Right ventricle myocardium inferior (tissue), 1 donor: Measurements from ENCODE around the gene C2orf76. TPM values are rescaled to one million over a fixed set of nuclear protein-coding genes. Genes with fewer than 3 reads are reported as not detected.
A peak's percentile ranks its signal among the peaks of the same experiment; 100 is the strongest.

Experiments
- ATAC-seq: fragments of 200-7000 bp; cut with Tn5 transposase; one replicate; pipeline ENCODE4 v1.9.1; 2020; ENCODE audit warnings: mild to moderate bottlenecking, moderate library complexity
- DNase-seq: peaks from one replicate; pipeline ENCODE4 v3.0.0; 2021; ENCODE audit errors: missing footprints
- intact Hi-C: fragments of 100-400 bp; cut with DNase I; formaldehyde crosslinking; loops from one replicate; pipeline ENCODE4 v1.11.0; 2022
- total RNA-seq: library from RNA; stranded (reverse); fragmentation: NEBNext Ultra II Directional; extraction: Animal tissue kit (Norgen Biotek cat#: 25700); gene quantifications from one replicate; pipeline ENCODE4 v1.2.1, GENCODE V29; 2021
- donor health status: DM: no; HTN: yes; CAD: no; lungs with severe emphysema.

C2orf76 gene
- total RNA-seq, 1 donor from 2014 or later: 6.8 TPM

DNA sequence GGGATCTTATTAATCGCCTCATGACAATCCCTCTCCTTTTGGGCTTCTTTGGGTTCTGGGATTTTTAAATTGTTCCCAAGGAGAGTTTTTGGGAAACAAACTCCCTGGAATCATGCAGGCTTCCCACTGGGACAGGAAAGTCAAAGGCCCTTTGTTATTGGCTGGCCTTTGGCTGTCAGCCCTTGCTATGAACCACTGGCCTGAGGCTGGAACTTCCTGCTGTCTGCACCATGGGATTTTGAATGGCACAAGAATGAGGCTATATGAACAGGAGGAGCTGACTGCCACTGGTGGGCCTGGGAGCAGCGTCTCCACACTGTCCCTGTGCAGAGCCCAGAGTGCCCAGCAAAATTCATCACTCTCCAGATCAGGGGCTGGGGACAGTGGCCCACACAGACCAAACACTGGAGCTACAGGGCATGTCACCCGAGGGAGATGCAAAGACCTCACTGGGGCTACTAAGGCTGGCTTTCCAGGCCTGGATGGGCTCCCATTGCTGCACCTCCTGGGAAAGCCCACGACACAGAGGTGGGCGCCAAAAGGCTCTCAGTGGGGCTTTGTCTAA lies 107.3 kb downstream of the C2orf76 start:
- ATAC-seq: no peak
- DNase-seq: peak; percentile 45
- intact Hi-C loops: no loop called here

DNA sequence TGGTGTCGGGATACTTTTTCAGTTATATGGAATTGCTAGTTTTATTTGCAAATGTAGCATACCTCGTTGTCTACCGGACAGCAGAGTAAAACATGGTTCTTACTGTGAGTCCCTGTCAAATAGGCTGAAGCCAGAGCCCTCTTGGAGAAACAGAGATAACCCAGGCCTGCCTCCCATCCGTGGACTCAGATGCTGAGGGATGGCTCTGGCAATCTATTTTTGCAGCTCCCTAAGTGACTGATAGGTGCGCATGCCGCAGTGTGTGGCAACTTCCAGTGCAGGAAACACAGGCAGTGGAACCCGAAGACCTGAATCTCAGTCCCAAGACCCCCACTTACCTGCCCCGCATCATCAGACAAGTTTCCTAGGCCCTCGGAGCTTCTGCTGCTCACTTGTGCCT lies 109.4 kb downstream of the C2orf76 start:
- DNase-seq: peak; percentile 21
- ATAC-seq: peak; percentile 68
- intact Hi-C loops: no loop called here

GRCh38 chr2:119256582-119256921 lies 110.1 kb downstream of the C2orf76 start:
- no peak for DNase-seq
- intact Hi-C loops: no loop called here

GRCh38 chr2:119255760-119256581 lies 110.7 kb downstream of the C2orf76 start:
- ATAC-seq (no peak), DNase-seq (no peak)
- intact Hi-C loops: no loop called here

More at GRCh38 chr2:119256582-119256921, 110.1 kb downstream of the C2orf76 start:
- no peak for ATAC-seq

DNA sequence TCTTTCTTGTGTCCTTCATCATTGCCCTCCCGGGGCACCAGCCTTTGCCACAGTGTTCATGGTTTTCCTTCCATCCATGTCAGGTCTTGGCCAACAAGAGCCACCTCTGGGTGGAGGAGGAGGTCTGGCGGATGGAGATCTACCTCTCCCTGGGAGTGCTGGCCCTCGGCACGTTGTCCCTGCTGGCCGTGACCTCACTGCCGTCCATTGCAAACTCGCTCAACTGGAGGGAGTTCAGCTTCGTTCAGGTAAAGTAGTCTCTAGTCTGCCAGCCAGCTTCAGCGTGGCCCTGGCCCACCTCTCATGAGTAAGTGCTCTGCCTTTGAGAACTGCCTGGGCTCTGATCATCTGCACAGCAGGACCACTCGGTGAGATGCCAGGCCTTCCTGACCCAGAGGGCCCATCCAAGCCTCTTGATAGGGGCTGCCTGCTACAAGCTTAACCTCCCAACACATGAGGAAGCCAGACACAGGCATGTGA lies 112.0 kb downstream of the C2orf76 start:
- intact Hi-C loops: no loop called here
- no peak for ATAC-seq
- DNase-seq: peak; percentile 55

DNA sequence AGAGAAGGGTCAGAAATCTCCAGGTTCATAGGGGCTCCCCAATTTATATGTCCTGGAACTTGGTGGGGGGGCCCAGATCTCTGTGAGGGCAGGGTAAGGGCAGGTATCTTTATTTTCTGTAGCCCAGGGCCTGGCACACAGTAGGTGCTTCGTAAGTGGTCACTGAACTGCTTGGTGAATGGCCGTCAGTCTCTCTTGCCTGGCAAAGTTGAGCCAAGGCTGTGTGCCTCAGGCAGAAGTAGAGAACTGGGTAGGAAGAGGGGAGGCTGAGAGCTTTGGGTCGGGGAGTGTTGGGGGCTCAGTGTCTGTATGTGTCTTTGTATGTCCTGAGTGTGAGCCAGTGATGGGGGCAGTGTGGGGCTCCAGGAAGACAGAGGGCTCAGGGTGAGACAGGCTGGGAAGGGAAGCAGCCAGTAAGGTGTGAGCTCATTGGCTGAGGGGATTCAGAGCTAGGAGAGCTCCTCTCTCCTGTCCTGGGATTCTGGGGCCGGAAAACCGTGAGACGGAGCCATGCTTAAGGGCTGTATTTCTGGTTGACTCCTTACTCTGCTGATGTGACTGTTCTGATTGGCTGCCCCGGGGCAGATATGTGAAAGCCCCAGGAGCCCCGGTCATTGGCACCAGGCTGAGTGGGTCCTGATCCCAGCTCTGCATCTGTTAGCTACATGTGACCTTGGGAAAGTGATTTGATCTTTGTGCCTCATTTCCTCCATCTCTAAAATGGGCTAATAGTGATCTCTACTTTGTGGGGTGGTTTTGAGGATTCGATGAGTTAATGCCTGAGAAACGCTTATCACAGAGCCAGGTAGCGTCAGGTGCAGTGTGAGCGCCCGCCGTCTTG lies 112.7 kb downstream of the C2orf76 start:
- intact Hi-C loops: no loop called here
- peak; percentile 16 for DNase-seq
- no peak for ATAC-seq

- intact Hi-C loops: no loop called here
- no peak for DNase-seq
- ATAC-seq: no peak
Measured at GRCh38 chr2:119253114-119253702, 113.4 kb downstream of the C2orf76 start.

Other genes with a start within 250 kb of the C2orf76 start
- not detected for gene C1QL2, start 208.1 kb downstream of the C2orf76 start, total RNA-seq
- 12.9 TPM for gene STEAP3, start 143.0 kb downstream of the C2orf76 start, total RNA-seq
- 299 TPM for gene DBI, start 143 bp upstream of the C2orf76 start, total RNA-seq
- gene TMEM37, start 65.0 kb upstream of the C2orf76 start, total RNA-seq: 4.5 TPM
- gene SCTR, start 157.6 kb upstream of the C2orf76 start, total RNA-seq: 0.41 TPM
- gene CFAP221, start 177.6 kb upstream of the C2orf76 start, total RNA-seq: 0.51 TPM